SIG-M5 treated with dmso at 0.1 percent for 504 hours (cell line): ENCODE results near the gene GAS7.
"Not testable (repeated sequence)": the region's sequence is repeated elsewhere in the genome, so short reads cannot be mapped to it uniquely, and the experiment has no call there.

Experiments used
- DNase-seq: peaks from one replicate; lab custom pipeline; 2025; ENCODE audit not compliant: unreplicated experiment; lab: John Stamatoyannopoulos, UW

The GAS7 gene

DNA sequence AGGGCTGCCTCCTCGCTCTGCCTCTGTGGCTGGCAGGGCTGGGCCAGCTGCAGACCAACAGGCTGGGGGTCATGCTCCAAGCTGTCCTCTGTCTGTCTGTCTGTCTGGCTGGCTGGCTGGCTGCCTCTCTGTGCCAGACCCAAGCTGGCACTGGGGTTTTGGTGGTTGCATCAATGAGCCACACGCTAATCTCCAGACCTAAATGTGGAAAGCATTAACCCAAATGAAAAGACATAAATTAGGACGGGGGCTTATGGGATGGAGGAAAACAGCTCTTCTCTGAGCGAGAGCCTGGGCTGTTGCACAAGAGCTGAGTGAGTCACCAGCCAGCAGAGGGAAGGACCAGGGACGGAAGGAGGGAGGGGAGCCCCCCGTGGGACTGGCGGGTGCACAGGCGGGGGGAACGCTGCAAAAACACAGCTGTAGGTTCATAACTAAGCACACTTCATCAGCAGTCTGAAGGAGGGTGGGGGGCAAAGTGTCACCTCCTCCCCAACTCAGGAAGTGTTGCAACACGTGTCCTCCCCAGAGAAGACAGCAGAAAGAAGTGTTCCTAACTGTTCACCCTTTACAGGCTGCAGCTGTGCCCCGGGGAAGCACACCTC lies 83.4 kb downstream of the GAS7 start:
- peak; percentile 98 for DNase-seq

DNA sequence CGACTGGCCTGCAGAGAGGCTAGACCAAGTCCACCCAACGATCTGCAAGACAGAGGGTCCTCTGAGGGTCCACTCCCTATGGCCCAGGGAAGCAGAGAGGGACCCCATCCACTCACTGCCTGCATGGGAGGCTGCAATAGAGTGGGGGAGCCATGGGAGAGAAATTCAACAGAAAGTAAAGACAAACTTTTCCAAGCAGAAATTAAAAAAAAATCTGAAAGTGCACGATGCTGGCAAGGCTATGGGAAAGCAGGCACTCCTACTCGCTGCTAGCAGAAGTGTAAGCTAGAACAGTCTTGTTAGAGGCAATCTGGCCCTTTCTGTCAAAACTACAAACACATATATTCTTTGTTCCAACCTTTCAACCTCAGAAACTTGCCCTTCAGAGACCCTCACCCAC lies 85.4 kb downstream of the GAS7 start:
- no peak for DNase-seq

DNA sequence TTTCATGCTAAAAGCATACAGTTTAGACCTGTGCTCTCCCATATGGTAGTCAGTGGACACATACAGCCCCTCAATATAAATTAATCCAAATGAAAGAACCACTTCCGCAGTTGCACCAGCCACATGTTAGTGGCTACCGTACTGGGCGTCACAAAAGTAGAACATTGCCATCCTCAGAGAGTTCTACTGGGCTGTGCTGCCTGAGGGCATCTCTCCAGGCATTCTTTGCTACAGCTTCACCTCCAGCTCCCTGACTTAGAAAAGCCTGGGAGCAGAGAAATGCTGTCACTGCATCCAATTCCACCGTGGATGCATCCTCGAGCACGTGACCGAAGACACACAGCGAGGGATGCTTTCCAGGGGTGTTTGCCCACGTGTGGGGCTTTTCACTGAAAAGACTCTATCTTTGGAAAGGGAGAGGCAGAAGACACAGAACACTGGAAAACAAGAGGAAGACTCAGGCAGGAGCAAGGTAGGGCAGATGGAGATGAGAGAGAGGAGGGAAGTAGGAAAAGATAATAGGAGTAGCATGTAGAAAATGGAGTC lies 86.4 kb downstream of the GAS7 start:
- no peak for DNase-seq

DNA sequence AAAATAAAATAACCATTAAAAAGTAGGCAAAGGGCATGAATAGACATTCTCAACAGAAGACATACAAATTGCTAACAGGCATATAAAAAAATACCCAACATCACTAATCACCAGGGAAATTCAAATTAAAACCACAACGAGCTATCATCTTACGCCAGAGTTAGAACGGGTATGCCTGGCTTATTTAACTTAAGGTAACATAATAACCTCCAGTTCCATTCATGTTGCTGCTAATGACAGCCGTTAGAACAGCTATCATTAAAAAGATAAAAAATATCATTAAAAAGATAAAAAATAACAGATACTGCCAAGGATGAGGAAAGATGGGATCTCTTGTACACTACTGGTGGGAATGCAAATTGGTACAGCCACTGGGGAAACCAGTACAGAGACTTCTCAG lies 89.3 kb downstream of the GAS7 start:
- DNase-seq: no peak

DNA sequence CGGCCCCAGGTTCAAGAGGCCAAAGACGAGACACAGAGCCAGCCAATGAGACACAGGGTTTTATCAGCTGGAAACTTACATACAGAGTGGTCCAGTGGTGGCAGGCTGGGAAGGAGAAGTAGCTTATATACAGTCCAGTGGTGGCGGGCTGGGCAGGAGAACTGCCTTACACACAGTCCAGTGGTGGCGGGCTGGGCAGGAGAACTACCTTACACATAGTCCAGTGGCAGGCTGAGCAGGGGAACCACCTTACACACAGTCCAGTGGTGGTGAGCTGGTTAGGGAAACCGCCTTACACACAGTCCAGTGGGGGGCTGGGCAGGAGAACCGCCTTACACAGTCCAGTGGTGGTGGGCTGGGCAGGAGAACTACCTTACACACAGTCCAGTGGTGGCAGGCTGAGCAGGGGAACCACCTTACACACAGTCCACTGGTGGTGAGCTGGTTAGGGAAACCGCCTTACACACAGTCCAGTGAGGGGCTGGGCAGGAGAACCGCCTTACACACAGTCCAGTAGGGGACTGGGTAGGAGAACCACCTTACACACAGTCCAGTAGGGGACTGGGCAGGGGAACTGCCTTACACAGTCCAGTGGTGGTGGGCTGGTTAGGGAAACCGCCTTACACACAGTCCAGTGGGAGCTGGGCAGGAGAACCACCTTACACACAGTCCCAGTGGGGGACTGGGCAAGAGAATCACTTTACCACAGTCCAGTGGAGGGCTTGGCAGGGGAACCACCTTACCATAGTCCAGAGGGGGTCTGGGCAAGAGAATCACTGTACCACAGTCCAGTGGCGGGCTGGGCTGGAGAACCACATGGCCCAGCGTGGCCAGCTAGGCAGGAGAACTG lies 90.9 kb downstream of the GAS7 start:
- DNase-seq: no peak

DNA sequence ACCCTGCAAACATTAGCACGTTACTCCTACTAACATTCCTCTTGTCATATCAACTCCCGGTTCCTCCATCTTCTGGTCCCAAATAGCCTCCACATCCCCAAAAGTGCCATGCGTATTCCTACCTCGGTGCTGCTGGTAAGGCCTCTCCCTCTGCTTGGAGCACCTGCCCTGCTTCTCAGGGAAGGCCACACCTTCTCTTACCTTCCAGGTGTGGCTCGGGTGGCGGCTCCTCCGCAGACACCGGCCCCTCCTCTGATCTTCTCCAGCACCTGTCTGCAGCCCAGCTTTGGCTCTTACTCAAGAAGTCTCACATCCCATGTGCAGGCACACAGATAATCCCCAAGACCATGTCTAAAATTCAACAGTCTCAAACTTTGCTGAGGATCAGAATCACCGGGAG lies 92.3 kb downstream of the GAS7 start:
- no peak for DNase-seq

DNA sequence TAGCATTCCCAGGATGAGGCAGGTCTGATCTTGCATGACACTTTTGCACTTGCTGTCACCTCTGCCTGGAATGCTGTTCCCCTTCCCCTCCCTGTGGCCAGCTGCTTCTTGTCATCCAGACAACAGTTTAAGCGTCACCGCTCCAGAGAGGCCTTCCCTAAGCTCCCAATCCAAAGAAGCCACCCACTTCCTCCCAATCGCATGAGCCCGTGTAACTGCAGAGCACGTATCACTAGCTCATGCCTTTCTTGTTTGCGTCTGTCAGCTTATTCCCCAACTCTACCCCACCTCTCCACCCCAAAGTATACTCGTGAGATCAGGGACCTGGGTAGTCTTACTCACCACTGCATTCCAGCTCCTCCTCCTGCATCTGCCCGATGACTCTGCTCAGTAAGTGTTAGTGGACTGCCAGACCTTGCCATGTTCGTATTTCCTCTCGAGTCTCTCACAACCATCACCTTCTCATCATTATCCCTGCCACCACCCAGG lies 92.8 kb downstream of the GAS7 start:
- no peak for DNase-seq

DNA sequence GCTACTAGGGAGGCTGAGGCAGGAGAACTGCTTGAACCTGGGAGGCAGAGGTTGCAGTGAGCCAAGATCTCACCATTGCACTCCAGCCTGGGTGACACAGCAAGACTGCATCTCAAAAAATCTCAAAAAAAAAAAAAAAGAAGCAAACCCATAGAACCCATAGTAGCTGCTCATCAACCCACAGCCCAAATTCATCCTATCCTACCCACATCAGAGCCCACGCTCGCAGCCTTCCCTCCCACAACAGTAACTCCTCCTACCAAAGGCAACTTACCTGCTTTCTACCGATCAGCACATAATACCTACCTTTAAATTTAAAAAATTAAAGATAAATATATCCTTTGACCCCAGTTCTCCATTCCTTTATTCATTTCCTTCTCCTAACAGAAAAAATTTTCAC lies 94.7 kb downstream of the GAS7 start:
- no peak for DNase-seq

DNA sequence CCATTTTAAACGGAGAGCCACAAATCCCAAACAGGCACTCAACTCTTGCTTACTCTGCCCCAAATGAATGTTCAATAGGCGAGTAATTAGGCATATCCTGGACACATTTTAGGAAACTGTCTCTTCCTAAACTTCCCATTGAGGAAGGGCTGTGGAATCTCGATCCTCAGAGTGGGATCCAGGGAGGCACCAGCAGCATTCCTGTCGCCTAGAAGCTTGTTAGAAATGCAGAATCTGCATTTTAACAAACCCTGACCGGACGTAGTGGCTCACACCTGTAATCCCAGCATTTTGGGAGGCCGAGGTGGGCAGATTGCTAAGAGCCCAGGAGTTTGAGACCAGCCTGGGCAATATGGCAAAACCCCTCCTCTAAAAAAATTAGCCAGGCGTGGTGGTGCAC lies 95.6 kb downstream of the GAS7 start:
- DNase-seq: no peak

DNA sequence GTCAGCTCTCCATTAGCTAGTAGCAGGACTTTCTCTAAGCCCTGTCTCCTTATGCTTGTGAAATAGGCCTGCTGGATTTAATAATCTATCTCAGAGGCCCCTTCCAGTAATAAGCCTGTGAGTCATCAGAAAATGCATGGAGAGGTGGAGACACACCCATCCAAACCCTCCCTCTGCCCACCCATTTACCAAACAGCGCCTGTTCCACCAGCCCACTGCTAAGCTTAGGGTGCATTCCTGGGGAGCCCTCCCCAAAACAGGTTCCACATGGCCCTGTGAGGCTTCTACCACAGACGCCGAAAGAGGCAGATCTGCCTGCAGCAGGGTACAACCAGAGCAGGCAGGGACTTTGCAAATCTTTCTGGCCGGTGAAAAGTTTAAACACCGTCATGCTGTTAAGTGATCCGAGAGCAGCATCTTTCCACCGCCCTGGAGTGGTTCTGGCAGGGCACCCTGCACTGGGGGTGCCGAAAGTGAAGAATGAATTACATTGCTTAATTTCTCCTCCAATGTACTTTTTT lies 99.3 kb downstream of the GAS7 start:
- no peak for DNase-seq

DNA sequence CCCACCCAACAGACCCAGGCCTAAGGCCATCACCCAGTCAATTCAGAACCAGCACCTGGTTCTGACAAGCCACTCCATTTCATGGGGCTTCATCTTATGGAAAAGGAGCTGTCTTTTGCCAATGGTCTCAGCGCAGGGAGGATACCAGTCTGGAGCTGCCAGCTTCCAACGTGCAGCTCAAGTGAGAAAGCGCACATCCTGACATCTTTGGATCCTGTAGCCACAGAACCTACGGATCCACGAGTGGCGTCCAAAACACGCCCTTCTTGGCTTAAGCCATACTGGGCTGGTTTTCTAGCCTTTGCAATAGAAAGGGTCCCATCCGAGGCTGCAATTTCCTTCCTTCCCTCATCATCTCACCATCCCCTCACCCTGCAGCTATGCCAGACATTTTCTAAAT lies 101.8 kb downstream of the GAS7 start:
- DNase-seq: no peak

DNA sequence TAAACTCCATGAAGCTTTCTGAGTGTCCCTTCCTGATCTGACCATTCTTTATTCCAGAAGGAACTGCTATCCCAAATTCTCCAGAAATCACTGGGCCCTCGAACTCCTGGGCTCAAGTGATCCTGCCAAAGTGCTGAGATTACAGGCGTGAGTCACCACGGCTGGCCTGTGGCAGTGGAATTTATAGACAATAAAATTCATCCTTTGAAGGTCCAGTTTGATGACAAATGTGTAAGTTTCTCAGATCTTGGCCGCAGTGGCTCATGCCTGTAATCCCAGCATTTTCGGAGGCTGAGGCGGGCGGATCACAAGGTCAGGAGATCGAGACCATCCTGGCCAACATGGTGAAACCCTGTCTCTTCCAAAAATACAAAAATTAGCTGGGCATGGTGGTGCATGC lies 103.1 kb downstream of the GAS7 start:
- not testable (repeated sequence) for DNase-seq

DNA sequence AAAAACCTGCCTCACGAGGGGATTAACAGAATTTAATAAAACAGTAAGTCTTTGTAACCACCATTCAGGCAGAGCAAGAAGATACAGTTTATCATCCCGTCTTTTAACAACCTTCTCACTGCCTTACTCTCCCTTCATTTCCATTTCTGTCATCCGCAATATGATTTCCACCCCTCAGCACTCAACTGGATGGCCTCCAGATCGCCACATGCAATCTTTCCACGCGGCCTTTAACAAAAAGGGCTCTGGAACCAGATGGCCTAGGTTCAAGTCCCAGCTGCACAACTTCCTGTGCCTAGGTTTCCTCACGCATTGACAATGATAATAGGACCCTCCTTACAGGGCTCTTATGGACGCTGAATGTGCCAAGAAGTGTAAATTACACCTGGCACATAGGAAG lies 103.6 kb downstream of the GAS7 start:
- DNase-seq: no peak

DNA sequence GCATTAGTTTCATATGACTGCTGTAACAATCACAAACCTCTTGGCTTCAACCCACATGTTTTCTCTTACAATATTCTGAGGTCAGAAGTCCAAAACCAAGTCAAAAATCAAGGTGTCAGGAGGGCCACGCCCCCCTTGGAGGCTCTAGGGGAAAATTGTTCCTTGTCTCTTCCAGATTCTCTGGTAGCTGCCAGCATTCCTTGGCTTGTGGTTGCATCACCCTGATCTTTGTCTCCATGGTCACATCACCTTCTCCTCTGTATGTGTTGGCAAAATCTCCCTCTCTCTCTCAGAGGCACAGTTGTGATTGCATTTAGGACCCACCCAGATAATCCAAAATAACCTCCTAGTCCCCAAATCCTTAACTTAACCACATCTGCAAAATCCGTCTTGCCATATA lies 105.8 kb downstream of the GAS7 start:
- DNase-seq: no peak

DNA sequence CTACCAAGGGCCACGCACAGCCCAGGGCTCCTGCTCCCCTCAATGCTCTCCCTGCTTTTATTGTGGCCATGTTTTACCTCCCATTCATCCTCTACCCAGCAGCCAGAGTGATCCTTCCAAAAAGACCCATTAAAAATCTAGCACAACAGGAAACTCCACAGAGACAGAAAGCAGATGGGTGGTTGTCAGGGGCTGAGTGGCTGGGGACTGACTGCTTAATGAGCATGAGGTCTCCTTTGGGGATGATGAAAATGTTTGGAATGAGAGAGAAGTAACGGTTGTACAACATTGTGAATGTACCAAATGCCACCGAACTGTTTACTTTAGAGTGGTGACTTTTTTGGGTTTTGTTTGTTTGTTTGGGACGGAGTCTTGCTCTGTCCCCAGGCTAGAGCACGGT lies 107.4 kb downstream of the GAS7 start:
- DNase-seq: no peak

DNA sequence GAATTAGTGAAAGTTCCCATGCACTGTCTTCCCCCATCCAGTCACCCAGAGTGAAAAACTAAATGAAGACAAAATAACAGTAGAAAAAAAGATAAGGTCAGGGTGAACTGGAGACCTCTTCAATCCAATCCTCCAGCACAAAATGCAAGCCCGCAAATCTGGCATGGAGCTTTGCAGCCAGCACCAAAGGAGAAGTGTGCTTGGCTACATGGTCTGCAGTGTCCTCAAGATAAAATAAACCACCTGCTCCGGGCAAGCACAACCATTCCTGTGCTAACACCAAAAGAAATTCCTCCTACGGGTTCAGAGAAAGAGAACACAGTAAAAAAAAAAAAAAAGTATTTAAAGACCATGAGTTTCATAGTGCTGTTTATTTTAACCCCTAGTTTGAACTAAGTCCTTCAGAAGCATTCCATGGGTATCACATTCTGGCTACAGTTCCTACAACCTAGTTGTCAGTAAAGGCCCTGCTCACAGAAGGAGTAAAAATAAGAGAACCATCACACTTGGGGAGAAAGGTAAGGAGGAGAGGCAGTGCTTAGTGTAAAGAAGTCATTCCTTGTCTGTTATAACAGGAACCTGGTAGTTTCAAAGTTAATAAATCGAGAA lies 109.1 kb downstream of the GAS7 start:
- DNase-seq: no peak

DNA sequence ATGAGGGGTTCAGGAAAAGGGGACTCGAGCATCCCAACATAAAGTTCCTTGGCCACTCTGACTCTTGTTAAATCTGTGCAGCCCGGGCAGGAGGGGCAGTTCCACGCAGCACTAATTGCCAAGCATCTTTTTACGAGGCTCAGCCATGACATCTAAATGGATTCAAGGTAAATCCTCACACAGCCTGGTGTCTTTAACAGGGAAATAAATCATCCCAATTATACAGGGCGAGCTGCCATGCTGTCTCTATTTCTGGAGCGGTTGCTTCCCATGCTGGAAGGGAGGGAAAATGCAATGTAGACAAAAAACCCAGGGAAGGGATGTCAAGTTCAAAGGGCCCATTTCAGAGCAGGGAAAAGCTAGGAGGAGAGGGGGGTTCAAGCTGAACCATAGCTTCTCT lies 110.0 kb downstream of the GAS7 start:
- no peak for DNase-seq

DNA sequence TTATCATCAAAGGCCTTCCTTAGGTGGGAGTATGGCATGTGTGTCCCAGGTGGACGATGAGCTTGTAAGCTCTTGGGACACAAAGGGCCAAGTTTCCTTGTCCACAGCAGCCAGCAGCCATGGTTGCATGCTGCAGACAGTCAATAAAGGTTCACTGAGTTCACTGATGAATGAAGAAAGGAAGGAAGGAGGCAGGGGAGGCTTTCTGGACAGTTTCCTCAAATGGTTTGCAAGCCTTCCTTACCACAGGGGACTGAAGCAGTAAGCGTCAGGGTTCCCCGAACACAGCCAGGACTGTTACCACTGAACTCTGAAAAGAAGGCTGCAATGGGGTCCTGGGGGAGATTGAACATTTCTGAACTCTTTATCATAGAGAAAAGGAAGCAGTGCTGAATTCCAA lies 111.1 kb downstream of the GAS7 start:
- peak; percentile 36 for DNase-seq

DNA sequence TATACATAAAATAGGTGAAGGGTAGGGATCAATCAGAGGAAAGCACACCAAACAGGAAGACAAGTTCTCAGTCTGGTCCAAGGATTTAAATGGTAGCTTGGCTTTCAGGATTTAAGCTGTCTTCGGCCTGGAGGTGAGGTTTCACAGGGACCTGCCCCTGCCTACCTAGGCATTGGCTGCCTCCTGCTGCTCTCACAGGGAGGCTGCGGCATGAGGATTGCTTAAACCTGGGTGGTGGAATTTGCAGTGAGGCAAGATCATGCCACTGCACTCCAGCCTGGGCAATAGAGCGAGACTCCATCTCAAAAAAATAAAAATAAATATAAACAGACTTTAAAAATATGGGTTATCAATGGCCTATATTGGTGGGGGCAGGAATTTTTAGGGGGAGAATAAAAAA lies 114.5 kb downstream of the GAS7 start:
- DNase-seq: no peak

DNA sequence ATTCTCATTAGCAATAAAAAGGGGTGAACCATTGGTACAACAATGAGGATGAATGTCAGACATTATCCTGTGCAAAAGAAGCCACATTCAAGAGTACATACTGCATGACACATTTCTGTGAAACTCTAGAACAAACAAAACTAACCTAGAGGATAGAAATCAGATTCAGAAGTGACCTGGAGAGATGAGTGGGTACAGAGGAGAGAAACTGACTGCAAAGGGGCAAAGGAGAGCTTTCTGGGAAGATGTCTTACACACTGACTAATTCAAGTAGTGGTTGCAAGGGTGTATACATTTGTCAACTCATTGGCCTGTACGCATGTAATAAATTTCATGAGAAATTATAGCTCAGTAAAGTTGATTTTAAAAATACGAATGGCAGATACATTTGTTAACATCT lies 115.6 kb downstream of the GAS7 start:
- DNase-seq: no peak

DNA sequence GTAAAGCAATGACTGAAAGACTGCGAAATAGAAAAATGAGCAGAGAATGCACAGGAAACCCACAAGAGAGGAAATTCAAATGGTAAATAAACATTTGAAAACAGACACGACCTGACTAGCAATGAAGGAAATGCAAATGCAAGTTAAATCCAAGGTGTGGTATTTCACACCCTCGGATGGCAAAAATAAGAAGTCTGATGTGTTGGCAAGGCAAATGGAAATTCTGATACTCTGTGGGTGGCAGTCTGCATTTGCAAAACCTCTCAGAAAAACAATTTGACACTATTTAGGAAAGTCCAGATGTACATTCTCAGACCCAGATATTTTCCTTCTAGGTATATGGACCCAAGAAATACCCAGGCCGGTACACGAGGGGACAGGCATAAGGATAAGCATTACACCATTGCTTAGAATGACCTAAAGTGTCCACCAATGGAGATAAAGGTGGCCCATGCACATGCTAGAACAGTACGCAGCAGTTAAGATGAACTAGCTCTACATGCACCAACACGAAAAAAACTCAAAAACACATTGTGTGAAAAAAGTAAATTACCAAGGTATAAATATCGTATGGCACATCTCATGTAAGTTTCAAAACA lies 116.7 kb downstream of the GAS7 start:
- no peak for DNase-seq
